Measurements from ENCODE around the gene HOXD9. TPM values are rescaled to one million over a fixed set of nuclear protein-coding genes. Genes with fewer than 3 reads are reported as not detected.
A peak's percentile ranks its signal among the peaks of the same experiment; 100 is the strongest.

The HOXD9 gene
- total RNA-seq, 1 donor from 2014 or later: not detected

GRCh38 chr2:176140513-176141317 is 18.2 kb downstream of the HOXD9 start:
- ATAC-seq: peak; percentile 83
- intact Hi-C loops (cut with DNase I): loop anchor here (1.0 kb wide), 3 partner anchors 315 to 498 kb away; no protein-coding TSS in a partner anchor
- DNase-seq (ENCODE audit: missing footprints): no peak

GRCh38 chr2:176142281-176142680 is 19.8 kb downstream of the HOXD9 start:
- DNase-seq (ENCODE audit: missing footprints) (no peak), ATAC-seq (no peak)
- intact Hi-C loops (cut with DNase I): no loop called here

- DNase-seq (ENCODE audit: missing footprints) (no peak), ATAC-seq (no peak)
- intact Hi-C loops (cut with DNase I): no loop called here
Observed at GRCh38 chr2:176145085-176145969, 22.8 kb downstream of the HOXD9 start.

- intact Hi-C loops (cut with DNase I): no loop called here
- ATAC-seq: no peak
Observed at GRCh38 chr2:176146101-176146500, 23.6 kb downstream of the HOXD9 start.

GRCh38 chr2:176146645-176147044 is 24.1 kb downstream of the HOXD9 start:
- ATAC-seq (no peak), DNase-seq (ENCODE audit: missing footprints) (no peak)
- intact Hi-C loops (cut with DNase I): no loop called here

More at GRCh38 chr2:176146101-176146500, 23.6 kb downstream of the HOXD9 start:
- DNase-seq (ENCODE audit: missing footprints): no peak

GRCh38 chr2:176147210-176147799 is 24.8 kb downstream of the HOXD9 start:
- intact Hi-C loops (cut with DNase I): no loop called here
- ATAC-seq (no peak), DNase-seq (ENCODE audit: missing footprints) (no peak)

GRCh38 chr2:176147800-176148496 is 25.4 kb downstream of the HOXD9 start:
- DNase-seq (ENCODE audit: missing footprints): no peak
- no peak for ATAC-seq
- intact Hi-C loops (cut with DNase I): no loop called here

GRCh38 chr2:176148751-176149421 is 26.4 kb downstream of the HOXD9 start:
- DNase-seq (ENCODE audit: missing footprints) (no peak), ATAC-seq (no peak)
- intact Hi-C loops (cut with DNase I): no loop called here

GRCh38 chr2:176149481-176149938 is 27.0 kb downstream of the HOXD9 start:
- intact Hi-C loops (cut with DNase I): no loop called here
- ATAC-seq: no peak
- DNase-seq (ENCODE audit: missing footprints): no peak

GRCh38 chr2:176149939-176150583 is 27.5 kb downstream of the HOXD9 start:
- ATAC-seq (no peak), DNase-seq (ENCODE audit: missing footprints) (no peak)
- intact Hi-C loops (cut with DNase I): no loop called here

GRCh38 chr2:176150584-176151441 is 28.3 kb downstream of the HOXD9 start:
- ATAC-seq (no peak), DNase-seq (ENCODE audit: missing footprints) (no peak)
- intact Hi-C loops (cut with DNase I): no loop called here

GRCh38 chr2:176151442-176152287 is 29.1 kb downstream of the HOXD9 start, which contains the start of gene HOXD4:
Gene HOXD4, plus strand, starts transcription at chr2:176151550. Its CDS starts 84 bp downstream, at chr2:176151634.
- no peak for ATAC-seq
- intact Hi-C loops (cut with DNase I): no loop called here
- no peak for DNase-seq (ENCODE audit: missing footprints)

GRCh38 chr2:176152350-176153181 is 30.0 kb downstream of the HOXD9 start:
- no peak for DNase-seq (ENCODE audit: missing footprints)
- intact Hi-C loops (cut with DNase I): no loop called here
- ATAC-seq: no peak

- DNase-seq (ENCODE audit: missing footprints): no peak
- intact Hi-C loops (cut with DNase I): no loop called here
- no peak for ATAC-seq
Observed at GRCh38 chr2:176154576-176155252, 32.2 kb downstream of the HOXD9 start.

Measured in Right ventricle myocardium inferior (tissue), 1 donor.